ENCODE measurements around the gene SORCS2. TPM values are rescaled to one million over a fixed set of nuclear protein-coding genes. Genes with fewer than 3 reads are reported as not detected.

Gene SORCS2
- total RNA-seq, 2 donors from 2014 or later: 0.05 to 0.07 TPM

DNA sequence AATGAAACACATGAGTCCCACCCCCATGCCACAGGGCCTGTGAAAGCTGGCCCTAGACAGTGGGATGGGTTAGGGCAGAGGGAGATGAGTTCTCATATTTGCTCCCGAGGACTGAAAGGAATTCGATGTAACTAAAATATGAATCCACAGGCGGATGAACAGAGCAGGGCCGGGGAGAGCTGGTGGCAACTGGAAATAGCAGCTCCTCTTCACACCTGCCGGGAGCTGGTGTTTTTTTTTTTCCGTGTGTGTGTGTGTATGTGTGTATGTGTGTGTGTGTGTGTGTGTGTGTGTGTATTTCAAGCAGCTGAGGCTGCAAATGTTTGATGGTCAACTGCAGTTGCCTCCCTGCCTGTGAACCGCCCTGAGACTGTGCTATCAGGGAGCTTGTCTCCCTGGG lies 357.5 kb downstream of the SORCS2 start:
- peaks cover 6 to 8% of the 10 kb centered on the region in 2 donors for H3K36me3 Mint-ChIP-seq (ENCODE audit: insufficient read depth in 2 of 2)
- no peak for ATAC-seq (replicated peaks in 1 of 2)
- H3K27me3 Mint-ChIP-seq (ENCODE audit: low read depth): no peaks in the 10 kb centered on the region
- no peak overlapping the region for H3K27ac Mint-ChIP-seq
- no peak for DNase-seq
- peaks cover 10 to 15% of the 10 kb centered on the region in 2 donors for H3K9me3 Mint-ChIP-seq
- H3K4me3 Mint-ChIP-seq: no peak overlapping the region
- no peaks in the 10 kb centered on the region for H3K4me1 Mint-ChIP-seq (ENCODE audit: low read depth)

DNA sequence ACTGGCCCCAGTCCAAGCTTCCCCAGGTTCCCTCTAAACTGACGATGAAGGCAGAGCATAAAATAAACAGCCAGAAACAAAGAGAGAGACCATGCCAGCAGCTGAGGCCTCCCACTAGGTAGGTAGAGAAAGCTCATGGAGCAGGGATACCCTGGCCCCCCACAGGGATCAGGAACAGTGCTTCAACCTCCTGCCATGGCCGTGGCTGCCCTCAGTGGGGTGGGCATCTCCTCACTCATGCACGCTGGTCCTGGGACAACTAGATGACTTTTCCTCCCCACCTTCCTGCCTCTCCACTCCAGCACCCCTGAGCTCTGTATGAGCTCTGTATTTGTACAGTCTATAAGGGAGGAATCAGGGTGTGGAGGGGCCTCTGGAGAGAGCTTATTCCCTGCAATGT lies 360.1 kb downstream of the SORCS2 start:
- no peak overlapping the region for H3K27ac Mint-ChIP-seq
- H3K4me3 Mint-ChIP-seq: no peak overlapping the region
- H3K9me3 Mint-ChIP-seq: peaks cover 20 to 24% of the 10 kb centered on the region in 2 donors
- no peaks in the 10 kb centered on the region for H3K27me3 Mint-ChIP-seq (ENCODE audit: low read depth)
- no peaks in the 10 kb centered on the region for H3K4me1 Mint-ChIP-seq (ENCODE audit: low read depth)
- no peak for DNase-seq
- no peak for ATAC-seq (replicated peaks in 1 of 2)
- peaks cover 6 to 10% of the 10 kb centered on the region in 2 donors for H3K36me3 Mint-ChIP-seq (ENCODE audit: insufficient read depth in 2 of 2)

DNA sequence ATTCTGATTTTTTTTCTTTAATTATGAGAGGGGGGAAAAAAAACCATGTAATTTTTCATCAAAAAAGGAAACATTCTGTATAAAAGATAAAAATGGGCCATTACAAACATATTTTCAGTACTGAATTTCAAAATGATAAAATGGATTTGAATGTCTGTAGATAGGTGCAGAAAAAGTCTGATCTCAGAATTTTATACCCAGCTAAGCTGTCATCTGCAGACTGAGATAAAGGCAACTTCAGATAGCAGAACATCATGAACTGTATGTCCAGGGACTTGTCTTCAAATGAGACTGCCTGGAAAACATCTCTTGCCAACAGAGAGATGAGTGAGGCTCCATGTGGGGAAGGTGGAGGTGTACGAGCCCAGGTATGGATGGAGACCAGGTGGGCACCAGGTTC lies 360.9 kb downstream of the SORCS2 start:
- Mint-ChIP-seq H3K4me1 (ENCODE audit: low read depth) (no peaks in the 10 kb centered on the region), H3K27me3 (ENCODE audit: low read depth) (no peaks in the 10 kb centered on the region), H3K27ac (no peak overlapping the region), H3K9me3 (peaks cover 20 to 24% of the 10 kb centered on the region in 2 donors), H3K36me3 (ENCODE audit: insufficient read depth in 2 of 2) (peaks cover 6 to 10% of the 10 kb centered on the region in 2 donors), H3K4me3 (no peak overlapping the region)
- ATAC-seq (replicated peaks in 1 of 2) (no peak), DNase-seq (no peak)

DNA sequence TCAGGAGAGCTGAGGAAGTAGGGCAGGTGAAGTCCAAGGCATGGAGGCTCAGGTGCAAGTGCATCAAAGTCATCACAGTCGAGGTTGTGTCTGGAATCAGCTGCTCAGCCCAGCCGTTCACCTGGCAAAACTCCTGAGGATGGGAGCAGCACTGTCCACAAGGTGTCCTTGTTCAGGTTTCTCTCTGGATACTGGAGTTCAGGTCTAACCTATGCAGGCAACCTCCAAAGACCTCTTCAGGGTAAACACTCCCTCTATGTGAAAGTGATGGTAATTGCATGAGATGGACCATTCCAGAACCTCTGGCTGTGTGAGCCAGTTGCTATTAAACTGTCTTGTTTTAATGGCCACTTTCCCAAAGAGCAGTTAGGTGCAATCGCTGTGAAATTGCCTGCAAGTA lies 362.6 kb downstream of the SORCS2 start:
- ATAC-seq (replicated peaks in 1 of 2) (no peak), DNase-seq (no peak)
- no peaks in the 10 kb centered on the region for H3K27me3 Mint-ChIP-seq (ENCODE audit: low read depth)
- H3K36me3 Mint-ChIP-seq (ENCODE audit: insufficient read depth in 2 of 2): peaks cover 6 to 10% of the 10 kb centered on the region in 2 donors
- H3K4me1 Mint-ChIP-seq (ENCODE audit: low read depth): no peaks in the 10 kb centered on the region
- no peak overlapping the region for H3K4me3 Mint-ChIP-seq
- peaks cover 20 to 24% of the 10 kb centered on the region in 2 donors for H3K9me3 Mint-ChIP-seq
- no peak overlapping the region for H3K27ac Mint-ChIP-seq

DNA sequence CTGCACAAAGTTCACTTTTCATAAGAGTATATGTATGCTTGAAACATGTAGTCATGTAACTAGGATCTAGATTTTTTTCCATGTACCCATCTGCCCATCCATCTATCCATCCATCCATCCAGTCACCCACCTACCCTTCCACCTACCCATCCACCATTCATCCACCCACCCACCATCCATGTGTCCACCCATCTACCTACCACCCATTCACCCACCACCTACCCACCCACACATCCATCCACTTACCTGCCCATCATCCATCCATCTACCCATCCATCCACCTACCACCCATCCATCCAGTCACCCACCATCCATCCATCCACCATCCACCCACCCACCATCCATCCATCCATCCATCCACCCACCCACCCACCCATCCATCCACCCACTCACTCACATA lies 364.2 kb downstream of the SORCS2 start:
- Mint-ChIP-seq H3K36me3 (ENCODE audit: insufficient read depth in 2 of 2) (peaks cover 6 to 10% of the 10 kb centered on the region in 2 donors), H3K27ac (no peak overlapping the region), H3K4me3 (no peak overlapping the region), H3K4me1 (ENCODE audit: low read depth) (no peaks in the 10 kb centered on the region), H3K27me3 (ENCODE audit: low read depth) (no peaks in the 10 kb centered on the region), H3K9me3 (peaks cover 20 to 24% of the 10 kb centered on the region in 2 donors)
- DNase-seq (no peak), ATAC-seq (replicated peaks in 1 of 2) (no peak)

DNA sequence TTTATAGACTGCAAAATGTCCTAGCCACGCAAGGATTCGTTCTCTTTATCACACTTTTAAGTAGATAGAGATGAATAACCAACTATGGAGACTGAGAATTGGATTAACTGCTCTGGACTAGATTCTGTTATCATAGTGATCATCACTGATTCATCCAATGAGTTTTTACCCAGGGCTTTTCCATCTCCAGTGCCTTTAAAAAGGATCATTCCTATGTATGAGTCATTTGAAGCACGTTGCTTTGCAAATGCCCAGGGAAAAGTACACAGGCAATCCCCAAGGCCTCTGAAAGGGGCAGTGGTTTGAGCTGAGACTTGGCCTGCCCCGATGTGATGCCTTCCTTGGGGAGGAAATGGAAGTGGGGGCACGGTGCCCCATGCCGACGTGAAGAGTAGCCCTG lies 365.1 kb downstream of the SORCS2 start:
- ATAC-seq (replicated peaks in 1 of 2): no peak
- Mint-ChIP-seq H3K4me1 (ENCODE audit: low read depth) (no peaks in the 10 kb centered on the region), H3K4me3 (no peak overlapping the region)

DNA sequence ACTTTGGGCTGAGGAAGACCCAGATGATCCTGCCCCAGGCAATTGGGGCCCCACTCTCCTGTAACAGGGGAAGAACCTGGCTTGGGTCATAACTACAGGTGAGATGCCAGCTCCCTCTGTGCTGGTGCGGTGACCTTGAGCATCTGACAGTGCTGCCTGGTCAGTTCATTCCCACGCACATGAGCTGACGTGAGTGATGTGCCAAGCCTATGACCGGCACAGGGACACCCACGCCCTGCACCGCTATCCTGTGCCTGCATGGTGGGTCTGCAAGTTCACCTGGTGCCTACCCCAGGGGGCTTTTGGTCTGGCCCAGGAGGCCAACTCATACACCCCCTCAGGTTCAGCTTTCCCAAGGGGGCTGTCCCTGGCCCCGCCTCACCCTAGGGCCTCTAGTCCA lies 366.1 kb downstream of the SORCS2 start:
- no peak overlapping the region for H3K27ac Mint-ChIP-seq
- no peak for ATAC-seq (replicated peaks in 1 of 2)
- H3K4me3 Mint-ChIP-seq: no peak overlapping the region

More for the DNA sequence above, 365.1 kb downstream of the SORCS2 start:
- Mint-ChIP-seq H3K27ac (no peak overlapping the region), H3K27me3 (ENCODE audit: low read depth) (no peaks in the 10 kb centered on the region), H3K36me3 (ENCODE audit: insufficient read depth in 2 of 2) (peaks cover 6 to 10% of the 10 kb centered on the region in 2 donors), H3K9me3 (peaks cover 20 to 24% of the 10 kb centered on the region in 2 donors)
- DNase-seq: no peak

DNA sequence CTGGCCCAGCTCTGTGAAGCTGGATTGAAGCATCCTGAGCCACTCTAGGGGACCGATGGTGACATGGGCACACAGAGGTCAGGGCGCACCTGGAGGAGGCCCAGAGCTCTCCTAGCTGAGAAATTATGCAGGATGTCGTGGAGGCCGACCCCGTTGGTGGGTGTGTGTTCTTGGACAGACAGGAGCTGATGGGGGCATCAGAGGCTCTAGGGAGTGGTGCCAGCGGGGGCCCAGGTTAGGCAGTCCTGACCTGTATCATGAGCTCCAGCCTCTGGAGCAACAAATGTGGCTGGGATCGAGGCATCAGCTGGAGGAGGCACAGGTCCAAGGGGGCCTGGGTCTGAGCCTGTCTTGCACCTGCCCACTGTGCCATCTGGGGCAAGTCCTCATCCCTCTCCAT lies 367.0 kb downstream of the SORCS2 start:
- no peaks in the 10 kb centered on the region for H3K27me3 Mint-ChIP-seq (ENCODE audit: low read depth)
- DNase-seq (no peak), ATAC-seq (replicated peaks in 1 of 2) (no peak)
- H3K4me1 Mint-ChIP-seq (ENCODE audit: low read depth): no peaks in the 10 kb centered on the region
- peaks cover 2 to 3% of the 10 kb centered on the region in 2 donors for H3K36me3 Mint-ChIP-seq (ENCODE audit: insufficient read depth in 2 of 2)
- no peak overlapping the region for H3K27ac Mint-ChIP-seq
- H3K4me3 Mint-ChIP-seq: no peak overlapping the region
- peaks cover 11 to 13% of the 10 kb centered on the region in 2 donors for H3K9me3 Mint-ChIP-seq

More for the DNA sequence above, 366.1 kb downstream of the SORCS2 start:
- no peaks in the 10 kb centered on the region for H3K4me1 Mint-ChIP-seq (ENCODE audit: low read depth)
- H3K27me3 Mint-ChIP-seq (ENCODE audit: low read depth): no peaks in the 10 kb centered on the region
- H3K9me3 Mint-ChIP-seq: peaks cover 16 to 18% of the 10 kb centered on the region in 2 donors
- H3K36me3 Mint-ChIP-seq (ENCODE audit: insufficient read depth in 2 of 2): peaks cover 3 to 4% of the 10 kb centered on the region in 2 donors
- no peak for DNase-seq

DNA sequence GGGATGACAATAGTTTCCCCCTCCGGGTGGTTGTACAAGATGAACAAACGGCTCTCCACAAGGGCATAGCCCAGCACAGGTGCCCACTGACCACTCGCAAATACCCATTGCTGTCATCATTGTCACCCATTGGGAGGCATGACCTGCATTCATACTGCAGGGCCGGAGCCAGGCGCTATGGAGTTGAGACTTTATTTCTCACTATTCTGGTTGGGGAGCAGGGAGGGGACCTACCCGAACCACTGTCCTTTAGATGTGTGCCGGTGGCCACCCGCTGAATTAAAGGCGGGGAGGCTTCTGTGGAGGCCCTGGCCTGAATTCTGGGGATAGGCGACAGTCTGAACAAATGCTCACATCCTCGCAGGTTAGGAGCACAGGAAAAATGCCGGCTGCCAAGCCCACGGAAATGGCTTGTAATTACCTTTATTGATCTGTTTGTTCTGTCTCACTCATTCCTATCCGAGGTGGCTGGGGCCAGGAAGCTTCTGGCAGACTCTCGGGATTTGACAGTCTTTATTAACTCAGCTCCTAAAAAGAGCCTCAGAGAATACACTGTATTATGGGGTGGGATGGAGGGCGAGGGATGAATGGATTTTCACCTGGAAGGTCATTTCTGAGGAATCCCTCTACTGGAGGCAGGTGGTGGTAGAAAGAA lies 367.5 kb downstream of the SORCS2 start:
- ATAC-seq (replicated peaks in 1 of 2) (no peak), DNase-seq (no peak)
- H3K9me3 Mint-ChIP-seq: peaks cover 9 to 10% of the 10 kb centered on the region in 2 donors
- H3K27me3 Mint-ChIP-seq (ENCODE audit: low read depth): no peaks in the 10 kb centered on the region
- no peak overlapping the region for H3K4me3 Mint-ChIP-seq
- H3K27ac Mint-ChIP-seq: no peak overlapping the region
- peaks cover 0 to 2% of the 10 kb centered on the region in 2 donors for H3K36me3 Mint-ChIP-seq (ENCODE audit: insufficient read depth in 2 of 2)
- H3K4me1 Mint-ChIP-seq (ENCODE audit: low read depth): no peaks in the 10 kb centered on the region

DNA sequence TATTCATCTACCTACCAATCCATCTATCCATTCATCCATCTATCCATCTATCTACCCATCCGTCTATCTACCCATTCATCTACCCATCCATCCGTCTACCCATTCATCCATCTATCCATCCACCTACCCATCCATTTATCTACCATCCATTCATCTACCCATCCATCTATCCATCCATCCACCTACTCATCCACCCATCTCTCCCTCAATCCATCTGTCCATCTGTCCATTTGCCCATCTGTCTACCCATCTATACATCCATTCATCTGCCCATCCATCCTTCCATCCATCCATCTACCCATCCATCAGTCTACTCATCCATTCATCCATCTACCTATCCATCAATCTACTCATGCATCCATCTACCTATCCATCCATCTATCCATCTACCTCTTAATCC lies 369.2 kb downstream of the SORCS2 start:
- H3K36me3 Mint-ChIP-seq (ENCODE audit: insufficient read depth in 2 of 2): peaks cover 0 to 2% of the 10 kb centered on the region in 2 donors
- H3K4me3 Mint-ChIP-seq: no peak overlapping the region
- DNase-seq: no peak
- H3K9me3 Mint-ChIP-seq: peaks cover 5 to 6% of the 10 kb centered on the region in 2 donors
- no peaks in the 10 kb centered on the region for H3K27me3 Mint-ChIP-seq (ENCODE audit: low read depth)
- H3K4me1 Mint-ChIP-seq (ENCODE audit: low read depth): no peaks in the 10 kb centered on the region
- ATAC-seq (replicated peaks in 1 of 2): no peak
- H3K27ac Mint-ChIP-seq: no peak overlapping the region

DNA sequence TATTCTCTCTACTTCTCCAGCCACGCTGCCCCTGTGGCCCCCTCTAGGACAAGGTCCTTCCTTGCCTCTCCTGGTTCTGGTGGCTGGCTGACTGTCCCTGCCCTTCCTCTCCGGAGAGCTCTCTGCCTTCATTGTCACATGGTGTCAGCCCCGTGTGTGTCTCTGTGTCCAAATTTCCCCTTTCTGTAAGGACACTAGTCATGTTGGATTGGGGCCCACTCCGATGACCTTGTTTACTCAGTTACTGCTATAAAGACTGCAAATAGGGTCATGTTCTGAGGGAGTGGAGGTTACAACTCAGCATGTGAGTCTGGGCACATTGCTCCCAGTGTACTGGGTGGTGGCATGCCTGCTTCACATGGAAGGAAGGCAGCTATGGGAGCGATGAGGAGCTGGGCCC lies 371.9 kb downstream of the SORCS2 start:
- ATAC-seq (replicated peaks in 1 of 2) (no peak), DNase-seq (no peak)
- Mint-ChIP-seq H3K4me1 (ENCODE audit: low read depth) (no peaks in the 10 kb centered on the region), H3K4me3 (no peak overlapping the region), H3K9me3 (no peaks in the 10 kb centered on the region), H3K36me3 (ENCODE audit: insufficient read depth in 2 of 2) (no peaks in the 10 kb centered on the region), H3K27ac (no peak overlapping the region), H3K27me3 (ENCODE audit: low read depth) (no peaks in the 10 kb centered on the region)

DNA sequence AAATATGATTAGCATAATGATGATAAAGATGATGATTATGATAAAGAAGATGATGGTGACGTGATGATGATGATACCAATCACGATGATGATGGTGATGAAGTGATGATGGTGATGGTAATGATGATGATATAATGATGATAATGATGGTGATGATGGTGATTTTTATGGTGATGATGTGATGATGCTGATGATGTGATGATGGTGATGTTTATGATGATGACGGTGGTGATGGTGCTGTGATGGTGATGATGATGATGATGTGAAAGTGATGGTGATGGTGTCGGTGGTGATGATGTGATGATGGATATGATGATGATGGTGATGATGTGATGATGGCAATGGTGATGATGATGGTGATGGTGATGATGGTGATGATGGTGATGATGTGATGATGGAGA lies 373.1 kb downstream of the SORCS2 start:
- no peak overlapping the region for H3K27ac Mint-ChIP-seq
- H3K27me3 Mint-ChIP-seq (ENCODE audit: low read depth): no peaks in the 10 kb centered on the region
- ATAC-seq (replicated peaks in 1 of 2): no peak
- H3K4me3 Mint-ChIP-seq: no peak overlapping the region
- no peak for DNase-seq
- no peaks in the 10 kb centered on the region for H3K36me3 Mint-ChIP-seq (ENCODE audit: insufficient read depth in 2 of 2)
- H3K4me1 Mint-ChIP-seq (ENCODE audit: low read depth): no peaks in the 10 kb centered on the region
- H3K9me3 Mint-ChIP-seq: no peaks in the 10 kb centered on the region

DNA sequence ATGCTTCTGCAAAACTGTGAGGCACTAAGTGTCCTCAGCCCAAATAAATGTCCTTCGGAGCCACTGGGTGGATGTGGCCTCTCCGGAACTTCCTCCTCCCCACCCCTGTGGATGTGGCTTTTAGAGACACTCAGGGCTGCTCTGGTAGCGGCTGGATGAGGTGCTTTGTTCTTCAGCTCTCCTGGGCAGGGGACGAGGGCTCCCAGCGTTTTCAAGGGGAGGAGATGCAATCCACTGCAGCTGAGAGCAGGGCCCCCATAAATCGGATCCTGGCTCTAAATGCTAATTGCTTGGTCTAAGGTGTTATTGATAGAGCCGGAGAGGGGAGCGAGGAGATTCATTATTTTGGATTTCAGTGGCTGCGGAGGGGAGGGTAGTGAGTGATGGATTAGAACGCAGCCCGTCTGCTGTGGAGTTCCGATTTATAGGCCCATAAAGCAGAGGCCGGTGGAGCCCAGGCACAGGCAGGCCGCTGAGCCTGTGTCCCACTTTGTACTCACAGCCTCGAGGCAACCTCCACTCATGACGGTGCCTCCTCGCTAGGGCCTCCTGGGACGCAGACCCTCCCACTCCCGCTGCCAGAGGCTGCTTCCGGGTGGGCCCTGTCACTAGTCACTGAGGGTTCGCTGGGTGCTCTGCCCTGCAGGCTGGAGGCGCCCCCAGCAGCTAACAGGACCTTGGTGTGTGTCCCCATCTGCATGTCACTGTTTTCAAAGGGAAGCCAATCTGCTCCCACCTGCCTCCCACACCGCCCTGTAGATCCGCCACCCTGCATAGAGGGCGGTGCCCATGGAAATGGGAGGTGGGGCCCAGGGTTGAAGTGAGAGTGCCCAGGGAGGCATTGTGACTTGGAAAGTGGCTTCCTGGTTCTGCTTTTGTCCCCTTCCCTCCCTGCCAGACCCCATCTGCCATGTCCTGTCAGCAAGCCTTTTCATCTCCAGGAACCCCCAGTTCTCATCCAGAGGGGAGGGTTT lies 377.8 kb downstream of the SORCS2 start:
- Mint-ChIP-seq H3K27me3 (ENCODE audit: low read depth) (no peaks in the 10 kb centered on the region), H3K9me3 (no peaks in the 10 kb centered on the region), H3K27ac (no peak overlapping the region), H3K36me3 (ENCODE audit: insufficient read depth in 2 of 2) (no peaks in the 10 kb centered on the region), H3K4me1 (ENCODE audit: low read depth) (no peaks in the 10 kb centered on the region), H3K4me3 (no peak overlapping the region)
- DNase-seq (no peak), ATAC-seq (replicated peaks in 1 of 2) (no peak)

Data from activated T-cell treated with anti-CD3 and anti-CD28 coated beads, Interleukin-2, amount 50 U/mL, for 72 hours (primary cell).